Osteocyte (in vitro differentiated cells): ENCODE measurements around the gene OPTN. TPM values are rescaled to one million over a fixed set of nuclear protein-coding genes. Genes with fewer than 3 reads are reported as not detected.

Experiments used
- DNase-seq: peaks from one replicate; pipeline ENCODE4 v3.0.0; 2021; ENCODE audit warnings: mixed read lengths; ENCODE audit not compliant: unreplicated experiment; ENCODE audit errors: extremely low spot score
- H3K27ac Mint-ChIP-seq: one replicate; pipeline ENCODE4 v1.8.0; 2021; ENCODE audit warnings: mild to moderate bottlenecking, mixed read lengths; ENCODE audit not compliant: unreplicated experiment
- H3K27me3 Mint-ChIP-seq: one replicate; pipeline ENCODE4 v1.8.0; 2021; ENCODE audit warnings: mixed read lengths; ENCODE audit not compliant: unreplicated experiment
- H3K36me3 Mint-ChIP-seq: one replicate; pipeline ENCODE4 v1.8.0; 2021; ENCODE audit warnings: mixed read lengths; ENCODE audit not compliant: unreplicated experiment
- H3K4me1 Mint-ChIP-seq: one replicate; pipeline ENCODE4 v1.8.0; 2021; ENCODE audit warnings: mixed read lengths; ENCODE audit not compliant: unreplicated experiment
- H3K4me3 Mint-ChIP-seq: one replicate; pipeline ENCODE4 v1.8.0; 2021; ENCODE audit warnings: mild to moderate bottlenecking, moderate library complexity, mixed read lengths; ENCODE audit not compliant: unreplicated experiment
- H3K9me3 Mint-ChIP-seq: one replicate; pipeline ENCODE4 v1.8.0; 2021; ENCODE audit warnings: mixed read lengths; ENCODE audit not compliant: unreplicated experiment
- total RNA-seq: library from RNA; stranded (reverse); gene quantifications from 2 replicates; pipeline ENCODE4 v1.2.1, GENCODE V29; 2021
- TF ChIP-seq, protein P1 (sequence below): fragments of 200-600 bp; sonication (generic); IDR thresholded peaks from 2 replicates; pipeline ENCODE4 v1.5.0; 2021; ENCODE audit warnings: antibody characterized with exemption, mild to moderate bottlenecking, moderate library complexity

The OPTN gene
- total RNA-seq, 1 donor from 2014 or later: 107 TPM

DNA sequence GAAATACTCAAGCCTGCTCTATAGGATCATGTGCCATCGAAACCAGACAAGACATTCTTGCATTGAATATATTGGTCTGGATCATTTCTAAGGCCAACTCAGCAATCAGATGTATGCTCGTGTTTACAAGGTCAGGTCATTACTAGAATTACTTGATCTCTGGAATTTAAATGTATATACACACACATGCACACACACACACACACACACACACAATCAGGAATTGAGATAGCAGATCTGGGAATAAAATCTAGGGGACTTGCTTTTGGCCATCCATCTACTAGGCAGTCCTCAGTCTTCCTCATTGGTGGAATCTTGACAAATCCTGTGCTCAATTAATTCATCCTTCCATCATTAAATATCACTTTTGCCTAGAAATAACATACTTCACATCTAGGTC lies 3.6 kb downstream of the OPTN start:
- DNase-seq: no peak
- H3K4me3 Mint-ChIP-seq: no peak overlapping the region
- no peaks in the 10 kb centered on the region for H3K27me3 Mint-ChIP-seq
- no peaks in the 10 kb centered on the region for H3K9me3 Mint-ChIP-seq
- TF ChIP-seq, protein P1, sequence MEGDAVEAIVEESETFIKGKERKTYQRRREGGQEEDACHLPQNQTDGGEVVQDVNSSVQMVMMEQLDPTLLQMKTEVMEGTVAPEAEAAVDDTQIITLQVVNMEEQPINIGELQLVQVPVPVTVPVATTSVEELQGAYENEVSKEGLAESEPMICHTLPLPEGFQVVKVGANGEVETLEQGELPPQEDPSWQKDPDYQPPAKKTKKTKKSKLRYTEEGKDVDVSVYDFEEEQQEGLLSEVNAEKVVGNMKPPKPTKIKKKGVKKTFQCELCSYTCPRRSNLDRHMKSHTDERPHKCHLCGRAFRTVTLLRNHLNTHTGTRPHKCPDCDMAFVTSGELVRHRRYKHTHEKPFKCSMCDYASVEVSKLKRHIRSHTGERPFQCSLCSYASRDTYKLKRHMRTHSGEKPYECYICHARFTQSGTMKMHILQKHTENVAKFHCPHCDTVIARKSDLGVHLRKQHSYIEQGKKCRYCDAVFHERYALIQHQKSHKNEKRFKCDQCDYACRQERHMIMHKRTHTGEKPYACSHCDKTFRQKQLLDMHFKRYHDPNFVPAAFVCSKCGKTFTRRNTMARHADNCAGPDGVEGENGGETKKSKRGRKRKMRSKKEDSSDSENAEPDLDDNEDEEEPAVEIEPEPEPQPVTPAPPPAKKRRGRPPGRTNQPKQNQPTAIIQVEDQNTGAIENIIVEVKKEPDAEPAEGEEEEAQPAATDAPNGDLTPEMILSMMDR: no peak
- H3K27ac Mint-ChIP-seq: no peak overlapping the region
- peaks cover 50% of the 10 kb centered on the region for H3K4me1 Mint-ChIP-seq
- peaks cover 15% of the 10 kb centered on the region for H3K36me3 Mint-ChIP-seq

DNA sequence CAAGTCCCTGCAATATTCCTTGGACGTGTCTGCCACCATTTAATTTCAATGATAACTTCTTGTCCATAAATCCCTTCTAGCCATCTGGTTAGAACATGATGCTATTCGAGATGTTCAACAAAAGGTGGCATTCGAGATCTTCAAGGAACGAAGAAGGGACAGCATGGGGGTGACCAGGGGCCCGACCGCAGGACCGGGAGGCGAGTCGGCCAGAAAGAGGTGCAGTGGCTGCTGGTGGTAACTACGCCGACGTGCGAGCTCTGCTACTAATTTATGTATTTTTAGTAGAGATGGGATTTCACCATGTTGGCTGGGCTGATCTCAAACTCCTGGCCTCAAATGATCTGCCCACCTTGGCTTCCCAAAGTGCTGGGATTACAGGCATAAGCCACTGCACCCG lies 4.7 kb downstream of the OPTN start:
- peaks cover 17% of the 10 kb centered on the region for H3K36me3 Mint-ChIP-seq
- H3K9me3 Mint-ChIP-seq: no peaks in the 10 kb centered on the region
- TF ChIP-seq, protein P1: no peak
- H3K27ac Mint-ChIP-seq: no peak overlapping the region
- no peak for DNase-seq
- H3K4me3 Mint-ChIP-seq: no peak overlapping the region
- H3K4me1 Mint-ChIP-seq: peaks cover 44% of the 10 kb centered on the region
- no peaks in the 10 kb centered on the region for H3K27me3 Mint-ChIP-seq

DNA sequence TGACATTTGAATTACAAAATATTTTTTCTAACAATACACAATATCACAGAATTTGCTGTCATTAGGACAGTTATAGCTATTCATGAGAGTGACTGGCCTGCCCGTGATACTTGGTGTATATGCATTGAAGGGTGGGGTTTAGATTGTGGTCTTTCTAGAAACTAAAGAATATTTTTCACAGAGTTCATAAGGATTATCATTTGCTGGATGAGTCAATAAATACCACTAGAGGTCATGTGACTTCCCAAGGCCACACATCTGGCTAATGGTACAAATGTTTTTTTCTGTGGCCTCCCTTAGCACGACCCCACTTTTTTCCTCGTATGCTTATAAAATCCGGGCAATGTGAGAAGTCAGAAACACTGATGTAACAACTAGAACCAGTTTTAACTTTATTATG lies 5.2 kb downstream of the OPTN start:
- DNase-seq: no peak
- TF ChIP-seq, protein P1: no peak

DNA sequence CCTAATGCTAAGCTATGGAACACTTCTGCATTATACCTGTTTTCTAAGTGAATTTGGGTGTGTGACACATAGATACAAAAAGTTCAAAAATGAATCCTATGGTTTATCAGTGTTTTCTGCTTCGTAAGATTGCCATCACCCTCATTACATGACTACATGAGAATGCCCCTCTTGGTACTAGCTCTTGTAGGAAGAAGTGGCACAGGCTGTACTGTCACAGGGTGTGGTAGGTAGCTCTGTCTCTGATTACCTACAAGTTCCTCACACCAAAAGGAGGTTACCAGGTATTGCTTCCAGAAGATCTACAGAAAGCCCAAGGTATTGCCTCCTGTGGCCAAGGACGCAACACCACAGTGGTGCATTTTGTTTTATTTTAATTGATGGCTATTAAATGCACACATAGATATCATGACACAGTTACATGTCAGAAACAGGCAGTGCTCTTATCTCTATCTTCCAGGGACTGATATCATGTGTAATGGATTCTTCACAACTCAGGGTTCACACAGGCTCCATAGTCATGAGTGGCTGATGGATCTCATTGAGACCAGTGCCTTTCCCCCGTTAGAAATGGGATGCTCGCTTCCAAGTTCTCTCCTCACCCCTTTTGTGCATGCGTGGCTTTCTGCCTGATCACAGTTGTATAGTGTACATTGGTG lies 6.6 kb downstream of the OPTN start:
- DNase-seq: no peak
- Mint-ChIP-seq H3K9me3 (no peaks in the 10 kb centered on the region), H3K27ac (no peak overlapping the region), H3K27me3 (no peaks in the 10 kb centered on the region), H3K36me3 (peaks cover 30% of the 10 kb centered on the region), H3K4me3 (no peak overlapping the region), H3K4me1 (peaks cover 36% of the 10 kb centered on the region)
- TF ChIP-seq, protein P1: no peak

More for the DNA sequence above, 5.2 kb downstream of the OPTN start:
- Mint-ChIP-seq H3K4me1 (peaks cover 44% of the 10 kb centered on the region), H3K36me3 (peaks cover 21% of the 10 kb centered on the region), H3K4me3 (no peak overlapping the region), H3K9me3 (no peaks in the 10 kb centered on the region), H3K27me3 (no peaks in the 10 kb centered on the region), H3K27ac (no peak overlapping the region)

DNA sequence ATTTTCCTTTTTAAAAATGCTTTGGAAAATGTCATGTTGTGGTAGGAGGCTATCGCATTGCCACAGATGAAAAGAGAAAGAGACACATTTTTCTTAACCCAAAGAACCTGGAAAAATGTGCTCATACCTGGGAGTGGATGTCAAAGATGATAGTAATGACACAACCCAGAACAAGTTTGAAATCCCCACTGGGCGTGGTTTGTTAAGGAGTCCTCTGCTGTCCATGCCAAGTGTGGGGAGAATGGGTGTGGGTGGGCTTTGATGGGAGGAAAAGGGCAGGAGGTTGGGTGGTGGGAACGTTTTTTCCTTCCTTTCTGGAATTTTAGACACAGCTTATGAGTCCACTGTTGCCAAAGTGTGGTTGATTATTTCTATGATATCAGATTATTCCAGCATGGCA lies 10.9 kb downstream of the OPTN start:
- no peak overlapping the region for H3K4me3 Mint-ChIP-seq
- no peak overlapping the region for H3K27ac Mint-ChIP-seq
- peaks cover 14% of the 10 kb centered on the region for H3K4me1 Mint-ChIP-seq
- no peaks in the 10 kb centered on the region for H3K27me3 Mint-ChIP-seq
- H3K9me3 Mint-ChIP-seq: no peaks in the 10 kb centered on the region
- TF ChIP-seq, protein P1: no peak
- peaks cover 41% of the 10 kb centered on the region for H3K36me3 Mint-ChIP-seq
- no peak for DNase-seq
